Neural crest cell (in vitro differentiated cells): ENCODE results near the gene ZNF444. TPM values are rescaled to one million over a fixed set of nuclear protein-coding genes. Genes with fewer than 3 reads are reported as not detected.
A peak's percentile ranks its signal among the peaks of the same experiment; 100 is the strongest.

Experiments
- DNase-seq: peaks from one replicate; pipeline ENCODE4 v3.0.0; 2021; ENCODE audit warnings: low read depth, mixed read lengths, low spot score
- H3K27ac Mint-ChIP-seq: one replicate; pipeline ENCODE4 v1.8.0; 2021; ENCODE audit warnings: mild to moderate bottlenecking, mixed read lengths; ENCODE audit not compliant: unreplicated experiment
- H3K27me3 Mint-ChIP-seq: 2 replicates; pipeline ENCODE4 v1.8.0; 2021; ENCODE audit warnings: low read depth, mild to moderate bottlenecking, mixed read lengths
- H3K36me3 Mint-ChIP-seq: 2 replicates; pipeline ENCODE4 v1.8.0; 2021; ENCODE audit warnings: low read depth, mild to moderate bottlenecking, mixed read lengths
- H3K4me1 Mint-ChIP-seq: 2 replicates; pipeline ENCODE4 v1.8.0; 2021; ENCODE audit warnings: mixed read lengths
- H3K4me3 Mint-ChIP-seq: one replicate; pipeline ENCODE4 v1.8.0; 2021; ENCODE audit warnings: mild to moderate bottlenecking, mixed read lengths
- H3K9me3 Mint-ChIP-seq: 2 replicates; pipeline ENCODE4 v1.8.0; 2021; ENCODE audit warnings: mixed read lengths
- CTCF ChIP-seq: fragments of 200-600 bp; sonication (generic); conservative IDR thresholded peaks from 2 replicates; pipeline ENCODE4 v1.5.0; 2021; ENCODE audit warnings: antibody characterized with exemption, mild to moderate bottlenecking
- total RNA-seq: library from RNA; stranded (reverse); gene quantifications from 2 replicates; pipeline ENCODE4 v1.2.1, GENCODE V29; 2021

Gene ZNF444
- total RNA-seq, 1 donor from 2014 or later = 51.5 TPM

GRCh38 chr19:56120371-56121179 lies 20.5 kb upstream of the ZNF444 start:
- peak; percentile 56 for DNase-seq
- no peak overlapping the region for H3K27ac Mint-ChIP-seq
- no peaks in the 10 kb centered on the region for H3K27me3 Mint-ChIP-seq
- H3K4me1 Mint-ChIP-seq = peaks cover 29% of the 10 kb centered on the region
- no peaks in the 10 kb centered on the region for H3K36me3 Mint-ChIP-seq
- no peaks in the 10 kb centered on the region for H3K9me3 Mint-ChIP-seq
- peak; percentile 32 for TF ChIP-seq CTCF
- peak overlapping the region; percentile 89 for H3K4me3 Mint-ChIP-seq

- Mint-ChIP-seq H3K4me3 (peak within 1 kb of the TSS; percentile 89), H3K27ac (peak within 1 kb of the TSS; percentile 52), H3K27me3 (no peaks in the 10 kb centered on the region), H3K9me3 (no peaks in the 10 kb centered on the region), H3K4me1 (peaks cover 33% of the 10 kb centered on the region), H3K36me3 (no peaks in the 10 kb centered on the region)
- no peak for TF ChIP-seq CTCF
- DNase-seq = peak; percentile 99
These were observed 19.6 kb upstream of the ZNF444 start, which contains the start of gene ZNF787 for GRCh38 chr19:56121180-56122167. Gene ZNF787, minus strand, starts transcription at chr19:56121295. Its CDS starts 18,078 bp downstream, at chr19:56103217.

- H3K27ac Mint-ChIP-seq = no peak overlapping the region
- H3K9me3 Mint-ChIP-seq = no peaks in the 10 kb centered on the region
- H3K27me3 Mint-ChIP-seq = no peaks in the 10 kb centered on the region
- H3K4me1 Mint-ChIP-seq = peaks cover 28% of the 10 kb centered on the region
- TF ChIP-seq CTCF = no peak
- H3K36me3 Mint-ChIP-seq = no peaks in the 10 kb centered on the region
- H3K4me3 Mint-ChIP-seq = peak overlapping the region; percentile 34
- no peak for DNase-seq
These were observed 17.7 kb upstream of the ZNF444 start for GRCh38 chr19:56123266-56123891.

GRCh38 chr19:56124578-56124977 lies 16.5 kb upstream of the ZNF444 start:
- H3K36me3 Mint-ChIP-seq = no peaks in the 10 kb centered on the region
- no peaks in the 10 kb centered on the region for H3K27me3 Mint-ChIP-seq
- TF ChIP-seq CTCF = no peak
- no peak overlapping the region for H3K27ac Mint-ChIP-seq
- no peak overlapping the region for H3K4me3 Mint-ChIP-seq
- no peaks in the 10 kb centered on the region for H3K9me3 Mint-ChIP-seq
- H3K4me1 Mint-ChIP-seq = peaks cover 22% of the 10 kb centered on the region
- no peak for DNase-seq
